Stimulated activated CD4-positive, alpha-beta T cell treated with anti-CD3 and anti-CD28 coated beads, Interleukin-4, amount 100 ng/mL, for 24 hours (primary cell): ENCODE results near the gene IRX2.

Experiments
- DNase-seq: peaks from one replicate; pipeline ENCODE4 v3.0.0-alpha.2; 2020

The IRX2 gene

DNA sequence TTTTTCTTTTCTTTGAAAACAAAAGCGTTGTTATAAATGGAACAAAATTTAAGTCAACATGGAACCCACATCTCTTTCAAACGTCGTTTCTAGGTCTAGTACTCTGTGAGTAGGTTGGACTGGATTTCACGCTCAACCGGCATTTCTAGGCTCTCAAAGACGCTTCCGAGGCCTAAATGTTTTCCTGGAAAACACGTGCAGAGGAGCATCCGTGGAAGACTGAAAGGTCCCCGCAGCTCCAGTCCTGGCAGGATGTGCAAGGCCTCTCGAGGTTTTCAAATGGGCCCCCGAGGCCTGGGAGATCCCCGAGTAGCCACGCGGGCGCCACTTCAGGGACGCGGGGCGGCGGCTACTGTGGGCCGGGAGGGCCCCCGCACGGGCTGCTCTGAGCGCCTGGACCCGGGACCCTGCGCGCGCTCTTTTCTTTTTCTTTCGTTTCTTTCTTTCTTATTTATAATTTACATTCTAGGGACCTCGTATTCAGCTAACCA lies 4.2 kb upstream of the IRX2 start:
- DNase-seq, result no peak

DNA sequence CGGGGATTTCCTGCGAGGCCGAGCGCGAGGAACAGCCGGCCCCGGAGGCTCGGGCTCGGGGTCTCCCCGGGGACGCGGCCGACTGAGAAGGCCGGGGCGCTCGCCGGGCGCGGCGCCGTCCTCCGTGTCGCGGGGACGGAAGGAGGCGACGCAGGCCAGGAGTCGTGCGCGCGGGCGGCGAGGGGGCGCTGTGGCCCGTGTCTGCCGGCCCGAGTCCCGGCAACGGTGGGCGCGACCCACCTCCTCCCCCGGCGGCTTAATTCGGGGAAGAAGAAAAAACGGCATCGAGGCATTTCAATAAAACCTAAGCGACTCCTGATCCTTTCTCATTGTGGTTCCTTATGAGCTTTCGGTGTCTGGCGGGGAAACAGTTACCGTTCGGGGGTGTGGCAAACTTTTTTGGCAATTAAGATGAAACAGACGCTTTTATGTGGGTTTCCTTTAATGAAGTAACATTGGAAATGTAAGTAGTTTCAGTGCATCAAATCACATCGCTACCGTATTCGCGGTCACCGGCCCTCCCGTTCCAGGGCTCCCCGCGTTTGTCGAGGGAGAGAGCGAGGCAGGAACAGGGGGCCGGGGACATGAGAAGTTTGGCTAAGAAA lies 3.7 kb upstream of the IRX2 start:
- DNase-seq, result no peak

DNA sequence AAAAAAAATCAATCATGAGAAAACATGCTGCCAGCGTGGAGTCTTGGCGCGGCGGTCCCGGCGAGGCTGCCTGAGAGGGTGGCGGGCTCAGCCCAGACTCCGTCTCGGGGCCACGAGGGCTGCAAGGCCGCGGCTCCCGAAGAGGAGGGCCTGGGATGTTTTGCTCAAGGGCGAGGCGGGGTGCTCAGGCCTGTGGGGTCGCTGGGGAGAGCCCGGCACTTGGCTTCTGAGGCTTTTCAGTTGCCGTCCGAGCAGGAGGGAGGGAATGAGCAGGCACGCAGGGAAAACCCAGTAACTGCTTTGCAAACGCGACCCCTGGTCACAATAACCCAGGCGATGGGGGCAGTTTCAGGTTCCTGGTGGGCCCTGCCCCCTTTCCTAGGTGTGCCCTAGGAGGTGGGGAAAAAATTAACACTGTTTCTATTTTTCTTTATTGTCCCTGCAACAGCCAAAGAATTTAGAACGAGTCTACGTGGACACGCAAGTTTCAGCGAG lies 3.2 kb upstream of the IRX2 start:
- DNase-seq, result no peak

DNA sequence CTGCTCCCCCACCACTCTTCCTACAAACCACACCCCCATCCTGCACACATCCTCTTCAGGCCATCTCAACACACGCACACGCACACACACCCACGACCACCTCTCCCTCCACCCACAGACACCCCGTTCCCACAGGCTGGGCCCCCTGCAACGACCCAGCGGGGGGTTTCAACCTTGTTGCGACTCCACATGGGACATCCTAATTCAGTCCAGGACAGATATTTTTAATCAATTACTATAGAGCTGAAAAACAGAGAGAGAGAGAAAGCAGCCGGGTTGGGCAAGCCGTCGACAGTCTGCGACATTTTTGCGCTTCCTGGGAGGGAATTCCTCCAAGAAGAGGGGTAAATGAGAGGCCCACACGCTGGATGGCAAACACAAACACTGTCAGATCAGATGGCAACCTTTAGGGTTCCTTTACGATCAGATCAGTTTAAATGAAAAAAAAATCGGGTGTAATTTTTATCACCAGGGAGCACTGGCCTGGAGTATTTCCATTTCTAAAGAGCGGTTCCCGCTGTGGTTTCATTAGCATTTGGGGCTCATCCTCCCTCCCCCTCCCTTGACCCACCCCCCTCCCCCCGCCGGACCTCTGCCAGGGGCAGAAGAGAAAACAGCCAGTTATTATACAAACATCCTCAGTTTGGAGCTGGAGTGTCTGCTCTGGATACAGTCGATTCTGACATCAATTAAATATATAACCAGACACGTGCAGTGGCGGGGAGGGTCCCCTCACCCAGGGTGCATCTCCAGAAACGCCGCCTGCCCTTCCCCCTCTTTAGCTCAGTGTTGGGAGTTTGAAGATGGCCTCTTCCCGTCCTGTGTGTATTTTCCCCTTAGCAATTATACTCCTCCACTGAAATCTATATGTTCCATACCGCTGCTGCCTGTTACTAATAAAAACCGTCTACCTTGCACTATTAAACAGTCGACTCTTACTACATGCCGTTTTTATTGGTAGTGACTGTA lies 2.3 kb upstream of the IRX2 start:
- DNase-seq, result no peak

DNA sequence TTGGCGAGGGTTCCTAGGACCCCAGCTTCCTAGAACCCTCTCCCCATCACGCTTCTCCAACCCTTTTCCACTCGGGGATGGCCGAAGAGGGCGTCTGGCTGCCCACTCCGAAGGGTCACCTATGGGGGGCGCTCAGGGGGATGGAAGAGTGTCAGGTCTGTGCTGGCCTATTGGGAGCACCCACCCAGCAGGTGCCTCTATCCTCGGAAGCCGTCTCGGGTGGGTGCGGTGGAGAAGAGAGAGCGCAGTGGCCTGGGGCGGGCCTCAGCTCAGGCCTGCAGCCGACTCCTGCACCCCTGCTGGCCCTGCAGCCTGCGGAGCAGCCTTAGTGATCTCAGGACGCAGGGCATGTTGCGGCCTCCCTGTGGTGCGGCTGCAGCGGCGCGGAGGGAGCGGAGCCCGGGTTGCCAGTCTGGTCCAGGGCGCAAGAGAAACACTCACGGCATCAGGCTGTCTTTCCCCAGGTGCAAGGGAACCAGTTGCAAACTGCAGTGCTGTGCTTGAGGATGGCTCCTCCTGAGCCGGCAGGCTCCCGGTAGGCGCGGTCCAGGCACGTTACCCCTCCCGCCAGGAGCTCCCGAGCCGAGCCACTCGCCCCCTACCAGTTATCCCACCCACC lies 1.5 kb upstream of the IRX2 start:
- no peak for DNase-seq

DNA sequence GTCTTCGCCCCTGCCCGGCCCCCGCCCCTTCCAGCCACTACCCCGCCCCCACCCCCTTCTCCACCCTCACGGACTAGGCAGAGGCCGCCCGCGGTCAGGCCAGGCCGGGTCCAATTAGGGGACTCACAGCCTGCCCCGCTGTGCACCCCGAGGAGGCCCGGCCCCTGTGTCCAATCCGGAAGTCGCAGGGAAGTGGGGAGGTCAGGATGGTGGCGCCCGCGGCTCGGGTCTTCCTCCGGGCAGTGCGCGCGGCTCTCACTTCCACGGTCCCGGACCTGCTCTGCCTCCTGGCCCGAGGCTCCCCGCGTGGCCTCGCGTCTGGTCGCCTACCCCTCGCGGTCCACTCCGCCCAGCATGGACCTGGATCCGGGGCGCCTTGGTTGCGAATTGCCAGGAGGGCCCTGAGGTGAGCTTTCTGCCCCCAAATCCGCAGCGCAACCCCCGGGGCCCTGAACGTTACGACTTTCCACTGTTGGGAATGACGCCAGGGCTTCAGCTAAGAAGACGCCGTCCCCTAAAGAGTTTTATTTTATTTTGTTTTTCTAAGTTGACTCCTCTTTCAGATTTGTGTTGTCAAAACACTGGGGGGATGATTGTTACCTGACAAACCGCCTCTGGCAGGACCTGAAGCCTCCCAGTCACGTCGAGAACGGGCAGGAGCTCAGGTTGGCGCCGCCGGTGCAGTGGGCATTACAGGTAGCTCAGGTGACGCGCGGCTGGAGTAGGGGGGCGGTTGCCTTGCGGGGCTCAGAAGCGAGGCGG lies 763 bp upstream of the IRX2 start:
- DNase-seq, result no peak

DNA sequence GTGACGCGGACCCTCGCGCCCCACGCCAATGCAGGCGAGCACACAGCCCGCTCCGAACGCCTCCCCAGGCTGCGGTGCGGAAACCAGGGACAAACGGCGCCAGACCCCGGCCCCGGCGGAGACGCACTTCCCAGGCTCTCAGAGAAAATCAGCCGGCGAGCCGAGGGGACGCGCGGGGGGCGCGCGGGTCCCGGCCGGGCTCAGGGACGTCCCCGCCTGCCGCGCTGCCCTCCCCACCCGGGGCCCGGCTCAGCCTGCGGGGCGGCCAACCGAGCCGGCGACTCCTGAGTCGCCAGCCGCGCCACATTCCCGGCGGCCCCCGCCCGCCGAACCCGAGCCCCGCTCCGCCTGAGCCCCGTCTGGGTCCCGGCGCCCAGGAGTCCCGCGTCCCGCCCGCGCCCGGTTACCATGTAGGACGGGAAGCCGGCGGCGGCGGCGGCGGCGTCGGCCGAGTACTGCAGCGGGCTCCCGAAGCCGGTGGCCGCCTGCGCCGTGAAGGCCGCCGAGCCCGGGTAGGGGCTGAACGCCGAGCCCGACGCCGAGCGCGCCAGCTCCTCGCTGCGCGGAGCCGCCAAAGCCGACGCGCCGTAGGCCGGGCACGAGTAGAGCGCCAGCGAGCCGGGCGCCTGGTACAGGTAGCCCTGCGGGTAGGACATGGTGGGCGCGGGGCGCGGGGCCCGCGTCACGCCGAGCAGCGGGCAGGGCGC lies 566 bp downstream of the IRX2 start:
- no peak for DNase-seq

DNA sequence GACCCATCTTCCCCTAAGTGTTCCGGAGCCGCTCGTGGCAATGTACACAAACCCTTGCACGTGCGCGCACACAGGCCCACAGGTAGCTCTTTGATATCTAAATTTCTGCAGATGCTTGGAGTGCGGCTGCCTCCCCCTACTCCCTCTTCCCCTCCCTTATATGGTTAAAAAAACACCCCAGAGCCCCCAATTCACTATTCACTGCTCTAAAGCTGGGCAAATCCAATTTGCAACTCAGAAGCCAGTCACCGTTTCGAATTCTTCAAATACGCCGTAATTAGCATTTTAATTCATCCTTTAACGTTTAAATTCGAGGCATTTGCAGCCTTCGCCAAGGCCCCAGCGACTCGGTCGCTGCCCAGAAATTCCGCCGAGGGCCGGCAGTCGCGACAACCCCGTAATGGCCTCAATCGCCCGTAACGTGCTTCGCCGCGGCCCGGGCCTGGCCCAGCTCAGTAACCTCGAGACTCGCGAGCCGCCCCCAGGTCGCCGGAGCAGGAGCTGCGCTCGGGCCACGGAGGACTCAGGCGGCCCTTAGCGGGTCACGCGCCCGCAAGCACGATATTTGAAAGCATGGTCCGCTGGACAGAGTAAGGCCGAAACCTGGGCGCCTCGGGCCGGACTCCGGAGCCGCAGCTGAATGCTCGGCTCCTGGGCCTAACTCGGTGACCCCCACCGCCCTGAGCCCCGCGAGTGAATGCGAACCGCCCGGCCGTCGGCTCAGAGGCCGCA lies 1.3 kb downstream of the IRX2 start:
- DNase-seq, result no peak

DNA sequence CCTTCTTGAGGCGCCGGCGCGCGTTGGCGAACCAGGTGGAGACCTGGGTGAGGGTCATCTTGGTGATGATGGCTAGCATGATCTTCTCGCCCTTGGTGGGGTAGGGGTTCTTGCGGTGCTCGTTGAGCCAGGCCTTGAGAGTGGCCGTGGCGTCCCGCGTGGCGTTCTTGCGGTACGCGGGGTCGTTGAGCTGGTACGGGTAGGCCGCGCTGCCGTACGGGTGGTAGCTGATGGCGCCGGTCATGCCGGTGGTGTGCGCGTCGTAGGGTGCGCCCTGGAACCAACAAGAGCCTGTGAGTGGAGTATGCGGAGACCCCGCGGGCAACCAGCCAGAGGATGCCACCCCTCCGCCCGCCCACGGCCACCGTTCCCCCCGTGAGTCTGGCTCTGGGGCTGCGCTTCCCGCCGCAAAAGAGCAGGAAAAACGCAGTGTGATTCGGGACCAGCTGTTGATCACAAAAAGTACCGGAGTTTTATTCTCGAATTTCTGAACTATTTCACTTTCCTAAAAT lies 1.9 kb downstream of the IRX2 start:
- no peak for DNase-seq

DNA sequence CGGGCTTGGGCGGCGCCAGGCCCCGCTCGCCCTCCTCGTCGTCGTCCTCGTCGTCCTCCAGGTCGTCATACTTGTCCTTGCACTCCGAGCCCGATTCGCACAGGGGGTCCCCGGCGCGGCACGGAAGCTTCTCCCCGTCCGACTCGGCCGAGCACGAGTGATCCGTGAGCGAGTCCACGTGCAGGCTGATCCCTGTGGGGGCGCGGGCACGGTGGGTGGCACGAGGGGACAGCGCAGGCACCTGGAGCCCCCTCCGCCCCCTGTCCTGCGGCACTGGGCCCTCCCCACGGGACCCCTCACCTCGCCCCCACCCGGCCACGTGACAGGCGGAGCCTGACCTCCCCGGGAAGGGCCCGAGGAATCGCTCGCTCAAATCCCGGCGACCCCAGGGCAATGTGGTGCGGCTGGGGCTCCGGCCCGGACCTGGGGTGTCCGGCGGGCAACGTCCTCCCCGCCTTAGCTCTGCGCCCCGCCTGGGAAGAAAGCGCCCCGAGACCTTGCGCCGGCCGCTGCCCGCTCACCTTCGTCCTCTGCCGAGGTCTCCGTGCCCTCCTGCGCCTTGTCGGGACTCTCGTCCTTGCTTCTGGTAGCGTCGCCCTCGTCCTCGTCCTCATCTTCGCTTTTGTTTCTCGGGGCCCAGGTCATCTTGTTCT lies 2.5 kb downstream of the IRX2 start:
- no peak for DNase-seq

DNA sequence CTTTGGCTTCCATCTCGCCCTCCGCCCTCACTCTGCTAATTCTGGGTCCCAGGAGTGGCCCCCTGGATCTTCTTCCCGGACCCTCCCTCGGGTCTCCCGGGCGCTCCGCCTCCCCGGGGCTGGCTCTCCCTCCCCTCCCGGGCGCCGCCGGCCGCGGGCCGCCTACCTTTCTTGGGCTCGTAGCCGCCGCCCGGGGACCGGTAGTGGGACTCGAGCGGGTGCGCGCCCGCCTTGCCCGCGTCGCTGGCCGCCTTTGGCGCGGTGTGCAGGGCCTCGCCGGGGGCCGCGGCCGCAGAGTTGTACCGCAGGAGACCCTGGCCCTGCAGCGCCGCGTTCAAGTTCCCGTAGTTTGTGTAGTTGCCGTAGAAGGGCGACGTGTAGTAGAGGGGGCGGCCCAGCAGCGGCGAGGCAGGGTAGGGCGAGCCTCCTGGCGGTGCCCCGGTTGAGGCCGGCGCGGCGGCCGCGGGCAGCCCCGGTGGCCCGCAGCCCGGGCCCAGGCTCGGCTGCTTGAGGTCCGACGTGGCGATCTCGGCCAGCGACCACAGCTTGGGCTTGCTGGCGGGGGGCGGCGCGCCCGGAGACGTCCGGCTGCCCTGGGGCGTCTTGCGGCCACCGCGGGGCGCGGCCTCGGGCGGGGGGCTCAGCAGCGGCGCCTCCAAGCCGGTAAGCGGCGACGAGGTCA lies 3.2 kb downstream of the IRX2 start:
- DNase-seq, result no peak

DNA sequence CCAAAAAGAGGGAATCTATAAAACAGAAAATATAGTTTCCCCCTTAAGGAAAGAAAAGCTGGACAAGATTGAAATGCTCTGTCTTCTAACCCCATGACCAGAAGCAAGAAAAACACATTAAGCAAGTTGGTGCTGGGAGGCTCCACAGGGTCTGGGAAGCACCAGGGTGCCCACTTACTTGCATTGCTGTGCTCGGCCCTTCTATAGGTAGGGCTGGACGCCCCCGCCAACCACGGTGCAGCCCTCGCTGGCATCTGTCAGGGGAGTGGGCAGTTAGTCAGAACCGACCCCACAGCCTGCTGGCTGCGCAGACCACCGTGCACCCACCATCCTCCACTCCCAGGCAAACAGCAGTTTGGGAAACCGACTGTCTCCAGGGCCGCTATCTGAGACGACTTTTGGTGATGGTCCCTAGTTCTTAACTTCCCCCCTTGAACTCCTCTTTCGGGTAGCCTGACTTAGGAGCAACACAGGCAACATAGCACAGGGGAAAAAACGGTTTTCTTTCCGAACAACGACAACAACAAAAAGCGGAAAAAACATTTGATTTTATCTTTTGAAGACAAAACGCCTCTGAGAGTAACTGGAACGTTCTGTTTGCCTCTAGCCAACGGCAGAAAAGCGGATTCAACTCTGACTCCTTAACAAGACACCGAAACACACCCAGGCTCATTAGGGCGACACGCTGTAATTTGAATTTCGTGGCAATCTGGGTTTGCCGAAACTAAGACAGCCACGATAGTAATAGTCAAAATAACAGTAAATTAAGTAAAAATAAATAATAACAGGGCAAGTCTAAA lies 3.9 kb downstream of the IRX2 start:
- DNase-seq, result no peak

DNA sequence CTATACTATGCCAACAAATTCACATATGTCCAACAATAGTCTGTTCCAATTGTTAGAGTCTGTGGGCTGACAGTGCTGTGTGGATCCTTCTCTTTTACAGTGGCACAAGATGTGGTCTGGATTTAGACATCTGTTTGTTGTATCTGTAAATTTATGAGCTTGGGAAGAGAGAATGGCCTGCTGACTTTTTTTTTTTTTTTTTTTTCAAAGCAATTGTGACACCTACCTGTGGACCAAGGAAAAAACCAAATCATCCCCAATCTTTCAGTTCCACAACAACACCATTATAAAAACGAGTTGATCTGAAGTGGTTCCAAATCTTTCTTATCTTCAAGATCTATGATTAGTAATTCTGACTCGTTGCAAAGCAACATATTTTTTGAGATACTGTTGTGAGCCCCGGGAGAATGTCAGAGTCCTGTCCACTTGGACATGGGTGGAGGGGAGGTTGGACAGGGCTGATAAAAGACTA lies 4.9 kb downstream of the IRX2 start:
- no peak for DNase-seq

DNA sequence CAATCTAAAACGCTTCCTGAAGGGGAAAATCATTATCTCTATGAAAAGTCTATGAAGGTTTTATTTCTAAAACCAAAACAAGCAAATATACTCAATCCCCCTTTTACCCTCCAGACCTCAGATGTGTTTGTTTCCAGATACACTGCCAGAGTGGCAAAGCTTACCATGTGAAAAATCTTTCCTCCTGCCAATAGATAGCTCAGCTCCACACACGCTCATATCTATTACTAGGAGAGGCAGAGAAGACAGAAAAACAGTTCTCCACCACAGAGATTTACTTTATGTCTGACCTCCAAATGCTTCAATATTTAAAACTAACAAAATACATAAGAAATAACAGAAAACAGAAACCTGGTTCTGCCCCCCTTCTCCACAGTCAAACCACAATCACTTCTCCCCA lies 7.0 kb downstream of the IRX2 start:
- no peak for DNase-seq

DNA sequence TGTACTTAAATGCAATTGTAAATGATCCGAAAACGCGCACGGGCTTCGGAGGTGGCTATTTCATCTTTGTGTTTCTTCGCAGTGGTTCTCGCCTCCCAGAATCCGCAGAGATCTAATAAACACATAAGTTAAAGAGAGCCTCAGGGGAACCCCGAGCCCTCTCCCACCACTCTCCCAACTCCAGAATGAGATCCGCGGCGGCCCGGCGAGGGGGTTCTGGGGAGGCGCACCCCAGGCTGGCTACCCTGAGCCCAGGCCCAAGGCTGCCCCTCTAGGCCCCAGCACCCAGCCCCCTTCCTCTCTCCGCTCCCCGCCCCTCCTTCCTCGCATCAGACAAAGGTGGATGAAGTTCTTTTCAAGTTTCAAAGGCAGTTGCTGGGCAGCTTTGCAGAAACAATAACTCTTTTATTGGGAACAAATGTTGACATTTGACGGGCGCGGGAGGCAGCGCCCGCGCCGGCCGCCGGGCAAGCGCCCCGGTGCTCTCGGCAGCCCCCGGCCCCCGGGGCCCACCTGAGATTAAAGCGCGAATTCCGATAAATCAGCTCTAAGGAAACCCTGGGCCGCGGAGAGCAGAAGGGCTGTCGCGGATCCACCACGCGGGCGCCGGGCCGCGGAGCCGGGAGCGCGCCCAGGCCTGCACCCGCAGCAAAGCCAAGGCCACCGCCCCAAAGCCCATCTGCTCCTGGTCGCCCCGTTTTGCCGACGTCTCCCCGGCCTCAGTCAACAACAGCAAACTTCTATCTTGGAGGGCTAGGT lies 8.4 kb downstream of the IRX2 start:
- no peak for DNase-seq

DNA sequence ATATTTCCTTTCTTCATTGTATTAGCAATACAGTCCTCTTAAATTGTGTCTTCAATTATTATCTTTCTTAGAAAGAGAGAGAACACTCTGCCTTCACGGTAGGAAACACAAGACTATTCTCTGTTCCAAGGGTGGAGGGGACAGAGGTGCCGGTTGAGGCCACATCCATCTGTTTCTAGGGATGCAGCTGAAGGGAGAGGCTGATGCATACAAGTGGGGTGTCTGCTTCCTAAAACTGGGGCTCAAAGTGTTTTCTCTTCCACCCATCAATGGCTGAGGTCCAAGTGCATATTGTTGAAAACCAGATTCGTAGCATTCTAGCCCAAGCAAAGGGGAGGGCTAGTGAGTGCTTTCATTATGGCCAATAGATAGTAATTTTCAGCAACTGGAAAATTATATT lies 9.5 kb downstream of the IRX2 start:
- no peak for DNase-seq

DNA sequence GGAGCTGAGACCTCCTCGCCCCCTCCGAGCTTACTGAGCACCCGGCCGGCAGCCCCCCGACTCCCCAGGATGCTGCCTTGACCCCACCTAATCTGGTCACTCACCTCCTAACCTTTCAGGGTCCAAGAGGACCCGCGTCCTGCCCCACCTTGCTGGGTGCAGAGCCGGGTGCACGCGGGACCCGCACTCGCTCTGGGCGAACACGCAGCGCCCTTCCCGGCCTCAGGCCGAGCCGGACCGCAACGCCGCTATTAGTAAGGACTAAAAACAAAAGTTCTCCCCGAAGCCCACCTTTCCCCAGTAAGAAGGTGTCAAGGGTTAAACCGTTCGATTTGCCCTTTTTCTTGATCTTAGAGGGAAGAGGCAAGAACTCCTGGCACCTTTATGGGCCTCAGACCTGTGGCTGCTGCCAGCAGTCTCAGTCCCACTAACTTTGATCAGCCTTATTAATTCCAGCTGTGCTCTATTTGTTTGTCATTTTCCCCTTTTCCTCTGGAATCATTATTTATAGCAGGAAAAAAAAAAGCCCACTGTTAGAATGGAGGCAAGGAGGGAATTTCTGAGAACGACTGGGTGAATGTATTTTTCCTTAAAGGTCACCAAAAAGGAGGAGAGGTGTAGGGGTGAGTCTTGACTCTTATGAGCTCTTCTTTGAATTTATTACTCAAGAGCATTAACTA lies 10.5 kb downstream of the IRX2 start:
- no peak for DNase-seq
